ENCODE measurements around the gene DHRSX.
"Not testable (repeated sequence)": the region's sequence is repeated elsewhere in the genome, so short reads cannot be mapped to it uniquely, and the experiment has no call there.

The DHRSX gene, protein sequence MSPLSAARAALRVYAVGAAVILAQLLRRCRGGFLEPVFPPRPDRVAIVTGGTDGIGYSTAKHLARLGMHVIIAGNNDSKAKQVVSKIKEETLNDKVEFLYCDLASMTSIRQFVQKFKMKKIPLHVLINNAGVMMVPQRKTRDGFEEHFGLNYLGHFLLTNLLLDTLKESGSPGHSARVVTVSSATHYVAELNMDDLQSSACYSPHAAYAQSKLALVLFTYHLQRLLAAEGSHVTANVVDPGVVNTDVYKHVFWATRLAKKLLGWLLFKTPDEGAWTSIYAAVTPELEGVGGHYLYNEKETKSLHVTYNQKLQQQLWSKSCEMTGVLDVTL

DNA sequence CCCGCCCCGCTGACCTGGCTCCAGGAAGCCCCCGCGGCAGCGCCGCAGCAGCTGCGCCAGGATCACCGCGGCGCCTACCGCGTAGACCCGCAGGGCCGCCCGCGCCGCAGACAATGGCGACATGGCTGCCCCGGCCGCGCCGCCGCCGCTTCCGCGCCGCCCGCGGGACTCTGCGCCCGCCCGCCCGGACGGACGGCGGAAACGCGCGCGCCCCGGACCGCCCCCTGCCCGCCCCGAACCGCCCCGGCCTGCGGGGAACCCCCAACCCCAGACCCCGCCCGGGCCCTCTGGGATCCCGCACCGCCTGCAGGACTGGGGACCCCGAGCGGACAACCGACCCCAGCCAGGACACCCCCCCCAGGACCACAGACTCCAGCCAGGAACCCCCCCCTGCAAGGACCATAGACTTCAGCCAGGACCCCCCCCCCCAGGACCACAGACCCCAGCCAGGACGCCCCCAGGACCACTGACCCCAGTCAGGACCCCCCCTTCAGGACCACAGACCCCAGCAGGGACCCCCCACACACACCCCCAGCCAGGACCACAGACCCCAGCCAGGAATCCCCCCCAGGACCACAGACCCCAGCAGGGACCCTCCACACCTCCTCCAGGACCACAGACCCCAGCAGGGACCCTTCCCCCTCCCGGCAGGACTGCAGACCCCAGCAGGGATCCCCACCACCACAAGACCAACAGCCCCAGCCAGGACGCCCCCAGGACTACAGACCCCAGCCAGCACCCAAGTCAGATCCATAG, at the start of gene DHRSX, which contains the start of gene ZBED1:
Gene DHRSX (minus strand): TSS at position 174 of the 756 bp plus-strand sequence. CDS start 51 bp downstream, at position 123.
Gene ZBED1 (minus strand): TSS at position 174 of the 756 bp plus-strand sequence. CDS start 10,257 bp downstream, outside the sequence.
- Histone ChIP-seq H3K4me3 (peak within 1 kb of the TSS; percentile 56 to 99 (median 78)), H3K27ac (peak within 1 kb of the TSS; percentile 80 to 99 (median 94))

DNA sequence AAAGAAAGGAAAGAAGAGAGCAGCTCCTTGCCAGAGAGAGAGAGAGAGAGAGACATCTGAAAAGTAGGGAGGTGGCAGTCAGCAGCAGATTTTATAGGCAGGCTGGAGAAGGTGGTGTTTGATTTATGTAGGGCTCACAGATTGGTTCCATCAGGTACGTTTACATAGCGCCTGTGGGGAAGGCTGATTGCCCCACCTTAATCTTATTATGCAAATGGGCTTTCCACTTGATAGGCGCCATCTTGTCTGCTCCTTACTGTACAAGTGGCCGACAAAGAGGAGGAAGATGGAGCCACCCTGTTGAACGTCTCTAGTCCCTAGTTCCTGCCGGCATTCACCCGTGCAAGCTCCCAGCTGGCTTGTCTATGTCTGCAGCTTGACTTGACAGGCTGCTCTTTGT, 49.1 kb upstream of the DHRSX start:
- H3K4me3 ChIP-seq = no peak overlapping the region
- H3K27ac ChIP-seq = no peak overlapping the region

DNA sequence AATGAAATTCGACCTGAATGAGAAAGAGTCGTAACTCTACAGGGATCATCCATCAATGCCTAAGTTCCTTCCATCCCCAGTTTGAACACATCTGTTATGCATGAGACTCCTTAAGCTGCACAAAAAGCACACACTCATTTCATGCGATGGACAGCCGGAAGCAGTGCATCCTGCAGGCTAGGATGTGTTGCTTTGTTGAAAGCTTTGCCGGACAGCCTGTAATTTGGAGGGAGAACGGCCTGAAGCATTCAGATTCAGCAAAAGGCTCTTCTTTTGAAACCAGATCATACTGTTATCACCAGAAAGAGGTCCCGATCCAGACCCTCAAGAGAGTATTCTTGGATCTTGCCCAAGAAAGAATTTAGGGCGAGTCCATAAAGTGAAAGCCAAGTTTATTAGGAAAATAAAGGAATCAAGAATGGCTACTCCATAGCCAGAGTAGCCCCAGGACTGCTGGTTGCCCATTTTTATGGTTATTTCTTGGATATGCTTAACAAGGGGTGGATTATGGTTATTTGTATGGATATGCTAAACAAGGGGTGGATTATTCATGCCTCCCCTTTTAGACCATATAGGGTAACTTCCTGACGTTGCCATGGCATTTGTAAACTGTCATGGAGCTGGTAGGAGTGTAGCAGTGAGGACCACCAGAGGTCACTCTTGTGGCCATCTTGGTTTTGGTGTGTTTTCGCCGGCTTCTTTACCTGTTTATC, 48.1 kb upstream of the DHRSX start:
- Histone ChIP-seq H3K27ac (no peak overlapping the region), H3K4me3 (no peak overlapping the region)

DNA sequence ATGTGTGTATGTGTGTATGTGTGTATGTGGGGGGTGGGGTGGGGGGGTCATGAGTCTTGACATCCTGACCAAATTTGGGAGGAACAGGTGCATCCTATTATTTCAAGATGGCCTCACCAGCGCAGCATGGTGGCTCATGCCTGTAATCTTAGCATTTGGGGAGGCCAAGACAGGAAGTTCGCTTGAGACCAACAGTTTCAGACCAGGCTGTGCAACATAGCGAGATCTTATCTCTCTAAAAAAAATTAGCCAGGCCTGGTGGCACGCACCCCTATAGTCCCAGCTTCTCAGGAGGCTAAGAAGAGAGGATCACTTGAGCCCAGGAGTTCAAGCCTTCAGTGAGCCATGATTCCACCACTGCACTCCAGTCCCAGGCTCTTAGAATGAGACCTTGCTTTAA, 47.0 kb upstream of the DHRSX start:
- H3K4me3 ChIP-seq = no peak overlapping the region
- H3K27ac ChIP-seq = no peak overlapping the region

DNA sequence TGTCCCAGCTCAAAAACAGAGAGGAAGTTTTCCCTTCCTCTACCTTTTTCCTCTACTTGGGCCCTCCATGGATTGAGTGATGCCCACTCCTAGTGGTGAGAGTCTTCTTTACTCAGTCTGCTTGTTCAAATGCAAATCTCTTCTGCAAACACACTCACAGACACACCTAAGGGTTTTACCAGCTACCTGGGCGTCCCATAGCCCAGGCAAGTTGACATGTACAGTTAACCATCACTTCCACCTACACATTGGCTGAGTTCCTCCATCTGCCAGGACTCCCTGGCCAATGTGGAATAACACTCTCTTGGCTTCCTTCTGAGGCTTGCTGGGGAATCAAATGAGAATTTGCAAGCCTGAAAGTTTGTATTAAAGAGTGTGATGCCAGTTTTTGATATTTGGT, 45.7 kb upstream of the DHRSX start:
- H3K4me3 ChIP-seq = no peak overlapping the region
- H3K27ac ChIP-seq = no peak overlapping the region

DNA sequence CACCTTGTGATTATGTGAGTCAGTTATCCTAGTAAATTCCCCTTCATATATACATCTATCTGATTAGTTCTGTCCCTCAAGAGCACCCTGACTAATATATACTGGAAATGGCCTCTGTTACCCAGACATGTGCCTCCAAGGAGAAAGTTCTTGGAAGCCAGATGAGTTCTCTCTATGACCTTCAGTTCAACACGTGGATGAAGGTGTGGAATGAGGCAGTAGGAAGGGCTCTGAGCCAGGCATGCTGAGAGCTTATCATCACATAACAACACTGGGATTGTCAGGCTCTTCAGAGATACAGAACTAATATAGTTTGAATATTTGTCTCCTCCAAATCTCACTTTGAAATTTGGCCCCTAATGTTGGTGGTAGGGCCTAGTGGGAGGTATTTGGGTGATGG, 44.4 kb upstream of the DHRSX start:
- Histone ChIP-seq H3K4me3 (no peak overlapping the region), H3K27ac (no peak overlapping the region)

DNA sequence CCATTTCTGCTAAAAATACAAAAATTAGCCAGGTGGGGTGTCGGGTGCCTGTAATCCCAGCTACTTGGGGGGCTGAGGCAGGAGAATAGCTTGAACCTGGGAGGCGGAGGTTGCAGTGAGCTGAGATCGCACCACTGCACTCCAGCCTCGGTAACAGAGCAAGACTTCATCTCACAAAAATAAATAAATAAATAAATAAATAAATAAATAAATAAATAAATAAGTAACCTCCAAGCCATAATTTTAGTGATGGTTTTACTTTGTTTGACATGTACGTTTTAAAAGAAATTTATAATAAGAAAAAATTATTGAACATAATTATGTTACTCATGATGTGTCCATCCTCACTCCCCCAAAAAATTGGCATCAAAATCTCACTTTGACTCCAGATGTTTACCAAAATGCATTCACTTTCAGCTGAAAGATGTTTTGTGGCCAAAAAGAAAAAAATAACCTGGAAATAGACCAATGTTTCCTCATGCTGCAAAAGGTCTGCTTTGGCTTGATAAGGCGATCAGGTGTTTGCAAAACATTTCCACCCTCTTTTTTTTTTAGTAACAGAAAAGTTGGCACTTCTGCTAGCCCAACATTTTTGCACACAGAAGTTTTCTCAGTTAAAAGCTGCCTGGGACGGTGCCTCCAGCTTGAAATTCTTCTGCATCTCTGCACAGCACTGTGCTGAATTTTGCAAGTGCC, 42.2 kb upstream of the DHRSX start:
- no peak overlapping the region for H3K4me3 ChIP-seq
- H3K27ac ChIP-seq = no peak overlapping the region

DNA sequence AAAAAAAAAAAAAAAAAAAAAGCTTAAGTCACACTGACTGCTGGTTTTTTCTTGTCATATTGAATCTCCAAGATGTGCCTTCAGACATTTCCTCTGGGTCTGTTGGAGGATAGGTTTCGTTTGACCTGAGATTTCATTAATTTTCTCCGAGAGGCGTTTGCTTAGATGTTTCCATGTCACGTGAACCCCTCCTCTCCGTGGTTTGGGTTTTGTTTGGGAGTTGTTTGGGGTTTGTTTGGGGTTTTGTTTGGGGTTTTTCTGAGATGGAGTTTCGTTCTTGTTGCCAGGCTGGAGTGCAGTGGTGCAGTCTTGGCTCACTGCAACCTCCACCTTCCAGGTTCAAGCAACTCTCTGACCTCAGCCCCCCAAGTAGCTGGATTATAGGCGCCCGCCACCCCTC, 40.8 kb upstream of the DHRSX start:
- Histone ChIP-seq H3K27ac (no peak overlapping the region), H3K4me3 (no peak overlapping the region)

DNA sequence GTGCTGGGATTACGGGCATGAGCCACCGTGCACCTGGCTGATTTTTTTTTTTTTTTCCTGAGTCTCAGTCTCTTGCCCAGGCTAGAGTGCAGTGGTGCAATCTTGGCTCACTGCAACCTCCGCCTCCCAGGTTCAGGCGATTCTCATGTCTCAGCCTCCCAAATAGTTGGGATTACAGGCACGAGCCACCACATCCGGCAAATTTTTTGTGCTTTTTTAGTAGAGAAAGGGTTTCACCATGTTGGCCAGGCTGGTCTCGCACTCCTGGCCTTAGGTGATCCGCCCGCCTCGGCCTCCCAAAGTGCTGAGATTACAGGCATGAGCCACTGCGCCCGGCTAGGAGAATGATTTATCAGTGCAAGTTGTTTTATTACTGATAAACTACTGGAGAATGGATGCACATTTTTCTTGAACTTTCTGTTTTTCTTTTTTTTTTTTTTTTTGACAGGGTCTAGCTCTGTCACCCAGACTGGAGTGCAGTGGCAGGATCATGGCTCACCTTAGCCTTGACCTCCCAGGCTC, 39.7 kb upstream of the DHRSX start:
- H3K27ac ChIP-seq = no peak overlapping the region

DNA sequence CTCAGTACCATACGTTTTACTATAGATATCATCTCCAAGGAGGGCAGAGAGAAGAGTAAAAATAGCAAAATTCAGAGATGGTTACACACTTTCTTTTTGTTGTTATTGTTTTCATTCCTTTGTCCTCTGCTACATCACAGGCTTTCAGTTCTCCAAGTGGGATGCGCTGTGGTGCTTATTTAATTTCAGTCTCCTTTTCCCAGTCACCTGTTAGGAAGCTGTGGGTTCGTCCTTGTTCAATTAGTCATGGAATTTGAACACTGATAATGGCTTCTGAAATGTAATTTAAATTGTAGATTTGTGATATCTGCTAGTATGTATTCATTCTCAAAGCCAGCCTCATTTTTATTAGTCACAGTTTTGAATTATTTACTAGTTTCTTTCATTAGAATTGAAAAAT, 38.8 kb upstream of the DHRSX start:
- Histone ChIP-seq H3K4me3 (no peak overlapping the region), H3K27ac (no peak overlapping the region)

More for the DNA sequence above, 39.7 kb upstream of the DHRSX start:
- H3K4me3 ChIP-seq = no peak overlapping the region

DNA sequence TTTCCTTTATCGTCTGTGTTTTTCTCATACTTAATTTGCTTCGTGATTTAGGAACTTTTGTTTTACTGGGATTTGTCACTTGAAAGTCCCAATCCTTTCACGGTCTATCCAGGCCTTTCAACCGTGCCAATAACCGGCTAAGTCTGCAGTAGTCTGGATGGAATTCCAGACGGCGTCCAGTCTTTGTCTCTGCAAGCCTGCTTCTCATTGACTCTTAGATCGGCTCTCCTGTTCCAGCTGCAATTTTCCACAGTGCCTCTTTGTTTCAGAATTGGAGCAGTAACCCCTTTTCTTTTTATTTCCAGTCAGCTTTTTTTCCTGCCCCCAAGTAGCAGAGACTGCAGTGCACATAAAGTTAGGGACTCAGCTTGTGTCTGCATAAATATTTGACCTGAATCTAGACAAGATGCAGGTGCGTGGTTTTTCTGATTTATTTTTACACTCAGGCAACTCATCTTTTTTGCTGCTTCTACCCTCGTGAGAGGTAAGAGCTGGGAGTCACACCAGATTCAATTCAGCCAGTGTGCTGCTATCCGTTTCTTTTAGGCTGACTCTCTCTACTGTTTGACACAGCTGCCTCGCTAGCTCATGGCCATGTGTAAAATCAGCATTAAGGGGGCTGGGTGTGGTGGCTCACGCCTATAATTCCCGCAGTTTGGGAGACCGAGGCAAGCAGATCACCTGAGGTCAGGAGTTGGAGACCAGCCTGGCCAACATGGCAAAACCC, 37.4 kb upstream of the DHRSX start:
- Histone ChIP-seq H3K4me3 (no peak overlapping the region), H3K27ac (no peak overlapping the region)

DNA sequence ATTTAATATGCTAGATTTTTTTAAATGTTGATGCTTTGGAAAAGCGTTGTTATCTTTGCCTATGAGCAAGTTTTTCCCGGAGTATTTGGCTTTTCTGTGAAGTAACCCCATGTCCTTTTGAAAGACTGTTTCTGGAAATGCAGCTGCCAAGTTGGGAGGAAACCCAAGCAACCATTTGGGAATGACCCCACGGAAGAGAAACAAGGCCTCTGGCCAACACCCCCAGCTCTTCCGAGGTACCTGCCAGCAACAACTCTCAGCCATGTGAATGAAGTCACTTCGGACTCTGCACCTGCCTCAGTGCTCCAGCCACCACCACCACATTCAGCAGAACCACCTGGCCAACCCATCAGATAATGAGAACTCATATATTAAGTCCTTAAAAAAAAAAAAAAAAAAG, 36.2 kb upstream of the DHRSX start:
- Histone ChIP-seq H3K4me3 (no peak overlapping the region), H3K27ac (no peak overlapping the region)

DNA sequence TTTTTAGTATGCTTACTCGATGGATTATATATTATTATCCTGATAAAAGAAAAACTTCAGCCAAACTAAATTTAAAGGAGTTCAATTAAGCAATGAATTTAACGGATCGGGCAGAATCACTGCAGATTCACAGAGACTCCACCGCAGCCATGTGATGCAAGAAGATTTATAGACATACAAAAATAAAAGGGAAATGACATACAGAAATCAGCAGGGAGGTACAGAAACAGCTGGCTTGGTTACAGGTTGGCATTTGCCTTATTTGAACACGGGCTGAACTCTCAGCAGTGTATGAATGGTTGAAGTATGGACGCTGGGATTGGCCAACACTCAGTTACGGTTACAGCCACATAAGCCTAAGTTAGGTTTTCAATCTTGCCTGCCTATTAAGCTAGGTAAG, 35.4 kb upstream of the DHRSX start:
- no peak overlapping the region for H3K4me3 ChIP-seq
- no peak overlapping the region for H3K27ac ChIP-seq

DNA sequence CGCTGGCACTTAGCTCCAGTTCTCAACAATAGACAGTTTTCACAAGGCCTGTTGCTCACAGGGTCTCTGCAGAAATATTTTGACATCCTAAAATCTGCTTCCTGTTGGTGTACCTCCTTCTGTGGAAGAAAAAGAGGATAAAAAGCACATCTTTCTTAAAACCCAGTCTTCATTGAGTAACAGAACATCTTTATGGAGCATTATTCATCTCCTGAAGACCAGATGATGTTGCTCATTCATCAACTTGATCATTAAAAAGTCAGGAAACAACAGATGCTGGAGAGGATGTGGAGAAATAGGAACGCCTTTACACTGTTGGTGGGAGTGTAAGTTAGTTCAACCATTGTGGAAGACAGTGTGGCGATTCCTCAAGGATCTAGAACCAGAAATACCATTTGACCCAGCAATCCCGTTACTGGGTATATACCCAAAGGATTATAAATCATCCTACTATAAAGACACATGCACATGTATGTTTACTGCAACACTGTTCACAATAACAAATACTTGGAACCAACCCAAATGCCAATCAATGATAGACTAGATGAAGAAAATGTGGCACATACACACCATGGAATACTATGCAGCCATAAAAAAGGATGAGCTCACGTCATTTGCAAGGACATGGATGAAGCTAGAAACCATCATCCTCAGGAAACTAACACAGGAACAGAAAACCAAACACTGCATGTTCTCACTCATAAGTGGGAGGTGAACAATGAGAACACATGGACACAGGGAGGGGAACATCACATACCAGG, 33.7 kb upstream of the DHRSX start:
- not testable (repeated sequence) for H3K4me3 ChIP-seq, H3K27ac ChIP-seq

DNA sequence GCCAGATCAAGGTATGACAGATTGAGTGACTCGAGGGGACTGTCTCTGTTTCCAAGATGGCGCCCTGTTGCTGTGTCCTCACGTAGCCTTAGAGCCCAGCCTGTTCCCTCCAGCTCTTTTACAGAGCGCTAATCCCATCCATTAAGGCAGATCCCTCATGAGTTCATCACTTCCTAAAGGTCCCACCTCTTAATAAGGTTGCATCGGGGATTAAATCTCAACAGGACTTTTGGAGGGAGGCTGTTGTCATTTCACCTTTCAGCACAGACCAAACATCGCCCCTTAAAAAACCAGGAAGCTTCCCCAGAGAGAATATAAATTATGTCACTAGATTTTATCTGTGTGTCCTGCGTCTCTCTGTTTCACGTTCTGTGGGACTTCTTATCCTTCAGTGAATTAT, 32.6 kb upstream of the DHRSX start:
- Histone ChIP-seq H3K4me3 (no peak overlapping the region), H3K27ac (peak overlapping the region in 1 of 21 experiments; percentile 9)

DNA sequence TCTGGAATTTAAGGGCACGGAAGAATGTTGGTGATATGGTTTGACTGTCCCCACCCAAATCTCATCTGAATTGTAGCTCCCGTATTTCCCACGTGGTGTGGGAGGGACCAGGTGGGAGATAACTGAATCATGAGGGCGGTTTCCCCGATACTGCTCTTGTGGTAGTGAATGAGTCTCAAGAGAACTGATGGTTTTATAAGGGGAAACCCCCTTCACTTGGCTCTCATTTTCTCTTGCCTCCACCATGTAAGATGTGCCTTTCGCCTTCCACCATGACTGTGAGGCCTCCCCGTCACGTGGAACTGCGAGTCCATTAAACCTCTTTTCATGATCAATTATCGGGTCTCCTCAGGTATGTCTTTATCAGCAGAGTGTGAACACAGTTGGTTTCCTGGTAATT, 25.6 kb upstream of the DHRSX start:
- no peak overlapping the region for H3K27ac ChIP-seq
- no peak overlapping the region for H3K4me3 ChIP-seq

DNA sequence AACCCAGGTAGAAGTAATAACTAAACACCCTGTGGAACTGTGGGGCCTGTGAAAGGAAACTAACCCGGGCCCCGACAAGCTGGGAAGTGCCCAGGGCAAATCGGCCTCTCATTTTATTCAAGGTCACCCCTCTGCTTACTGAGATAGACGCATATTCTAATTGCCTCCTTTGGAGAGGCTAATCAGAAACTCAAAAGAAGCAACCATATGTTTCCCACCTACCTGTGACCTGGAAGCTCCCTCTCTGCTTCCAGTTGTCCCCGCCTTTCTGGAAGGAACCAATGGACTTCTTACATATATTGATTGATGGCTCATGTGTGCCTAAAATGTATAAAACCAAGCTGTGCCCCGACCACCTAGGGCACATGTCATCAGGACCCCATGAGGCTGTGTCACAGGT, 23.1 kb upstream of the DHRSX start:
- H3K4me3 ChIP-seq = no peak overlapping the region
- H3K27ac ChIP-seq = no peak overlapping the region

DNA sequence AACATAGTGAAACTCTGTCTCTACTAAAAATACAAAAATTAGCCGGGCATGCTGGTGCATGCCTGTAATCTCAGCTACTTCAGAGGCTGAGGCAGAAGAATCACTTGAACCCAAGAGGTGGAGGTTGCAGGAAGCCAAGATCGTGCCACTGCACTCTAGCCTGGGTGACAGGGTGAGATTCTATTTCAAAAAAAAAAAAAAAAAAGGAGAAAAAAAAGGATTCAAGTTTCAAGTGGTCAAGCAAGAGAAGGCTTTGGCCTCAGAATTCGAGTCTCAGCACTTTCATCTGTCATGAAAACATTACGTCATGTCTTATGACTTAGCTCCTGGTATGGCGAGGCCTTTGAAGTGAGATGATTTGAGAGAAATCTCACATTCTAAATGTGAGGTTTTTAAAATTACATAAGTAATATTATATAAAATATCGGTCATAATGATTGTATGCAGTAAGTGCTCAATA, 21.2 kb upstream of the DHRSX start:
- Histone ChIP-seq H3K27ac (peak overlapping the region in 2 of 21 experiments; percentile 52 to 58), H3K4me3 (no peak overlapping the region)
